ENCODE data around the gene CCDC149.

CCDC149 gene

GRCh38 chr4:24840826-24841543 is 71.9 kb downstream of the CCDC149 start:
- DNase-seq (ENCODE audit: low read depth) = no peak

GRCh38 chr4:24840362-24840761 is 72.5 kb downstream of the CCDC149 start:
- DNase-seq (ENCODE audit: low read depth) = no peak

- DNase-seq (ENCODE audit: low read depth) = no peak
These were observed 75.1 kb downstream of the CCDC149 start for GRCh38 chr4:24837781-24838180.

- no peak for DNase-seq (ENCODE audit: low read depth)
These were observed 75.5 kb downstream of the CCDC149 start for GRCh38 chr4:24837336-24837735.

GRCh38 chr4:24836661-24837242 is 76.1 kb downstream of the CCDC149 start:
- DNase-seq (ENCODE audit: low read depth) = no peak

GRCh38 chr4:24835696-24836095 is 77.1 kb downstream of the CCDC149 start:
- no peak for DNase-seq (ENCODE audit: low read depth)

GRCh38 chr4:24831637-24832036 is 81.2 kb downstream of the CCDC149 start:
- no peak for DNase-seq (ENCODE audit: low read depth)

- no peak for DNase-seq (ENCODE audit: low read depth)
These were observed 88.1 kb downstream of the CCDC149 start for GRCh38 chr4:24824720-24825119.

GRCh38 chr4:24820541-24820940 is 92.3 kb downstream of the CCDC149 start:
- DNase-seq (ENCODE audit: low read depth) = no peak

- DNase-seq (ENCODE audit: low read depth) = no peak
These were observed 96.0 kb downstream of the CCDC149 start for GRCh38 chr4:24816797-24817196.

GRCh38 chr4:24813732-24814131 is 99.1 kb downstream of the CCDC149 start:
- DNase-seq (ENCODE audit: low read depth) = no peak

- DNase-seq (ENCODE audit: low read depth) = no peak
These were observed 101.8 kb downstream of the CCDC149 start for GRCh38 chr4:24810871-24811631.

- peak; percentile 39 for DNase-seq (ENCODE audit: low read depth)
These were observed 102.9 kb downstream of the CCDC149 start for GRCh38 chr4:24809815-24810405.

- peak; percentile 15 for DNase-seq (ENCODE audit: low read depth)
These were observed 103.5 kb downstream of the CCDC149 start for GRCh38 chr4:24809376-24809775.

GRCh38 chr4:24808955-24809354 is 103.9 kb downstream of the CCDC149 start:
- no peak for DNase-seq (ENCODE audit: low read depth)

GRCh38 chr4:24808261-24808660 is 104.6 kb downstream of the CCDC149 start:
- no peak for DNase-seq (ENCODE audit: low read depth)

GRCh38 chr4:24807611-24808010 is 105.2 kb downstream of the CCDC149 start:
- DNase-seq (ENCODE audit: low read depth) = no peak

- DNase-seq (ENCODE audit: low read depth) = no peak
These were observed 106.4 kb downstream of the CCDC149 start for GRCh38 chr4:24806206-24806990.

- no peak for DNase-seq (ENCODE audit: low read depth)
These were observed 107.3 kb downstream of the CCDC149 start for GRCh38 chr4:24805566-24805965.

GRCh38 chr4:24805067-24805466 is 107.8 kb downstream of the CCDC149 start:
- DNase-seq (ENCODE audit: low read depth) = no peak

GRCh38 chr4:24802648-24803047 is 110.2 kb downstream of the CCDC149 start:
- DNase-seq (ENCODE audit: low read depth) = no peak
